SIG-M5 treated with dmso at 0.1 percent for 504 hours (cell line): ENCODE data around the gene TBC1D24.

ENCODE experiments used
- DNase-seq: peaks from one replicate; lab custom pipeline; 2025; ENCODE audit not compliant: unreplicated experiment; lab: John Stamatoyannopoulos, UW

TBC1D24 gene

DNA sequence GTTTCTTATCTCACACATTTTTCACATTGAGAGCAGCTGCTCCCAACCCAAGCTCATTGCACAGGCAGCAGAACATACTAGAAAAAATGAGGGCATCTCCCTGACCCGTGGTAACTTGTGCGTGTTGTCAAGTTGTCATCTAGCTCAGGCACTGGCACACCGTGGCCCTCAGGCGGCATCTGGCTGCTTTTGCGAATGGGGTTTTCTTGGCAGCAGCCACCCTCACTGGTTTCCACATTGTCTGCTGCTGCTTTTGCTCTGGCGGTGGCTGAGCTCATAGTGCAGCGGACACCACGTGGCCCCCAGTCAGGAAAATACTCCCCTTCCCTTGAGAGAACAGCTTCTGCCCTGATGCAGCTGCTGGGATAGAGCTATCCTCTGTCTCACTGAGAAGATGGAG, 24.4 kb upstream of the TBC1D24 start:
- no peak for DNase-seq

DNA sequence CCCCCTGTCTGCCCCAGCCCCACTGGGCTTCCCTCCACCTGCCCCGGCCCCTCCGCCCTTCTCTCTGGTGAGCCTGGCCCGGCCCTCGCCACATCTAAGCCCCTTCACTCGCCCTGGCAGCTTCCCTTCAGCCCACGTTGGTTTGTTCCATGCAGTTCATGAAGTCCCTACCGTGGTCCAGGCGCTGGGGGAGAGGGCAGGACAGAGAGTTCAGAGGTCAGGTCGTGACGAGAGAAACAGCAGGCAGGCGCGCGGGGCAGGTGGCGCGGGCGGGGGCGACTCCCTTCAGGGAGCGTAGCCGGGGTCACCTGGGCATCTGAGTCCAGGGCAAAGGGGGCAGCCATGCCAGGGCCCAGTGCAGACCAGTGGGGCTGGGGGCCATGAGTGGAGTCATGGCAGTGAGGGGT, 23.9 kb upstream of the TBC1D24 start:
- DNase-seq, result no peak

DNA sequence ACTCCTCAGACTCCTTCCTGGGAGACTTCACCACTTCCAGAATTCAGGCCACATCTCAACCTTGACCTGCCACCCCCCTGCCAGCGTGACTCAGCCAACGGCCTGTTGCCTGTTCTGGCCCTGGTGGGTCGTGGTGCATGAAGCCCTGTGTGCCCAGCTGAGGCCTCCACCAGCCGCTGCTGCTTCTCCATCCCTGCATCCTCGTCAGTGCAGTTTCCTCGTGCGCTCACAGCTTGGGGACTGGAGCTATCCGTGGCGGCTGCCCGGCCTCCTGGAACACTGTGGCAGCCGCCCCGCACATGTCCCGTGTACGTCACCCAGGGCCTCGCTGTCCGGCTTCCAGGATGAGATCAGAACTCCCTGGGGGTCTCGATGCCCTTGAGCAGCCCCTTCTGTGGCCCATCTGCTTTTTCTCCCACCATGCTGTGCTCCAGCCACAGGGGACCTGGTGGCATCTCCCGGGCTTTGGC, 23.0 kb upstream of the TBC1D24 start:
- no peak for DNase-seq

DNA sequence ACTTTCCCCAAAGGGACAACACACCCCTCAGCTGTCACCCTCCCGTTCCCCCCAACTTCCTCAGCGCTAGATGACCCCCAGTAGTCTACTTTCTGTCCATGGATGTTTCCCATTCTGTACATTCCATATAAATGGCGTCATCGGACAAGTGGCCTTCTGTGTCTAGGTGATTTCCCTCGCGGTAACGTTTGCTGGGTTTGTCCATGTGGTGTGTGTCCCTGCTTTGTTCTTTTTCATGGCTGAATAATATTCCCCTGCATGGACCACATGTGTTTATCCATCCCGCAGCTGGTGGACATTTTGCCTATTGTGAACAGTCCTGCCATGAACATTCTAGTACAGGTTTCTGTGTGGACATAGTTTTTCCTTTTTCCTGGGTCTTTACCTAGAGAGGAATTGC, 22.3 kb upstream of the TBC1D24 start:
- DNase-seq, result no peak

DNA sequence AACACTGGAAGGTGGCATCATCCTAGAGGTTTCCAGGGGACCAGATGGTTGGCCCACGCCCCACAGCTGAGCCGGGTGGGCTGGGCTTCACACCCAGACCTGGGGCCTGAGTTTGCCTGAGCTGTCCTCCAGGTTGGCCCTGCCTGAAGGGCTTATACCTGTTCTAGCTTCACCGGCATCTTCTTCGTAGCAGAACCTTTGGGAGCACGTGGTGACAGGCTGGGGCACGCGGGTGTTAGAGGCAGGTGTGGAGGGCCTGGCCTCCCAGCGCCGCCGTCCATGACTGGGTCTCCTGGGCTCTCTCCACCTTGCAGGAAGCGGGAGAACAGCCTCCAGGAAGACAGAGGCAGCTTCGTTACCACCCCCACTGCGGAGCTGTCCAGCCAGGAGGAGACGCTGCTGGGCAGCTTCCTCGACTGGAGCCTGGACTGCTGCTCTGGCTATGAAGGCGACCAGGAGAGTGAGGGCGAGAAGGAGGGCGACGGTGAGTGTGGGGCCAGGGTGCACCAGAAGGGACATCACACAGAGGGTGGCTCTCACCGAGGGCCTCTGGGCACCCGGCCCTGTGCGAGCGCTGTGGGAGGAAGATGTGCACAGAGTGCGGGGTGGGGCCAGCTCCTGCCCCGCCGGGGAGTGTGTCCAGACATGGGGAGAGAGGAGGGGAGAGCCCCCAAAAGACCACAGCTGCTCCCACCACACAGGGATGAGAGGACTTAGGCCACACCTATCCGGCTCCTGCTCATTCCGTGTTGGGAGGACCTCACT, 19.7 kb upstream of the TBC1D24 start:
- DNase-seq, result no peak

DNA sequence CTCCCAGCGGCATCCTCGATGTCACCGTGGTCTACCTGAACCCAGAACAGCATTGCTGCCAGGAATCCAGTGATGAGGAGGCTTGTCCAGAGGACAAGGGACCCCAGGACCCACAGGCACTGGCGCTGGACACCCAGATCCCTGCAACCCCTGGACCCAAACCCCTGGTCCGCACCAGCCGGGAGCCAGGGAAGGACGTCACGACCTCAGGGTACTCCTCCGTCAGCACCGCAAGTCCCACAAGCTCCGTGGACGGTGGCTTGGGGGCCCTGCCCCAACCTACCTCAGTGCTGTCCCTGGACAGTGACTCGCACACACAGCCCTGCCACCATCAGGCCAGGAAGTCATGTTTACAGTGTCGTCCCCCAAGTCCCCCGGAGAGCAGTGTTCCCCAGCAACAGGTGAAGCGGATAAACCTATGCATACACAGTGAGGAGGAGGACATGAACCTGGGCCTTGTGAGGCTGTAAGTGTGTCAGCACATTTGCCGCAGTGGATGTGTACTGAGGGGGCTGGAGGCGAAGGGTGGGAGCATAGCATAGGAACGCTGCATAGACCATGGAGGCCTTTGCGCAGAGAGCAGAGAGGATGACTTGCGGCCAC, 18.3 kb upstream of the TBC1D24 start:
- DNase-seq, result no peak

DNA sequence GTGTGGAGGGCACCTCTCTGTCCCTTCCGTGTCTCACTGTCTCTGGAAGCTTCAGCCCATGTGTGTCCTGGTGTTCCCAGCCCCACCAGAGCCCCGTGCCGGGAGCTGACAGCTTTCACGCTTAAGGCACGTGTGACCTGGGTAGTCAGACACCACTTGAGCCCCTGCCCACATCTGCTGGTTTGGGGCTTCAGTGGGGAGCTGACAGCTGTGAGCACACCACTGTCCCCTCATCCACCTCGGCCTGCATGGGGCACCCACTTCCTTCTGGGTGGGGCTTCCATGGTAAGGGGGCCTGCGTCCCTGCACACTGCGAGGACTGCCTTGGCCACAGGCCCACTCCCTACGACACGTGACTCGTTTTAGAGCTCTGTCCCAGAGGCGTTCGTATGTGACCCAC, 17.7 kb upstream of the TBC1D24 start:
- no peak for DNase-seq

DNA sequence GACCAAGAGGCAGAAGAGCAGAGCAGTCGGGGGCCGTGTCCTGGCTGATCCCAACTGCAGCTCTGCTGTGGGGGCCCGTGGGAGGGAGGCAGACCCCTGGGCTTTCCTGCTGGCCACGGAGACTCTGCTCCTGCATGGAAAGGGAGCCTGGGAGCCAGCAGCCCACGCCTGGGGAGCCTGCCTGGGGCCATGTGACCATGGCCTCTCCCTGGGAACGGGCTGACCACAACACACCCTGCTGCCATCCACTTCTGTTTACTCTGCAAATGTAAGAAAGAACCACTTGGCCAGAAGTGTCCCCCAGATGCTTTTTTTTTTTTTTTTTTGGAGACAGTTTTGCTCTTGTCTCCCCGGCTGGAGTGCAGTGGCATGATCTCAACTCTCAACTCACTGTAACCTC, 17.0 kb upstream of the TBC1D24 start:
- no peak for DNase-seq

DNA sequence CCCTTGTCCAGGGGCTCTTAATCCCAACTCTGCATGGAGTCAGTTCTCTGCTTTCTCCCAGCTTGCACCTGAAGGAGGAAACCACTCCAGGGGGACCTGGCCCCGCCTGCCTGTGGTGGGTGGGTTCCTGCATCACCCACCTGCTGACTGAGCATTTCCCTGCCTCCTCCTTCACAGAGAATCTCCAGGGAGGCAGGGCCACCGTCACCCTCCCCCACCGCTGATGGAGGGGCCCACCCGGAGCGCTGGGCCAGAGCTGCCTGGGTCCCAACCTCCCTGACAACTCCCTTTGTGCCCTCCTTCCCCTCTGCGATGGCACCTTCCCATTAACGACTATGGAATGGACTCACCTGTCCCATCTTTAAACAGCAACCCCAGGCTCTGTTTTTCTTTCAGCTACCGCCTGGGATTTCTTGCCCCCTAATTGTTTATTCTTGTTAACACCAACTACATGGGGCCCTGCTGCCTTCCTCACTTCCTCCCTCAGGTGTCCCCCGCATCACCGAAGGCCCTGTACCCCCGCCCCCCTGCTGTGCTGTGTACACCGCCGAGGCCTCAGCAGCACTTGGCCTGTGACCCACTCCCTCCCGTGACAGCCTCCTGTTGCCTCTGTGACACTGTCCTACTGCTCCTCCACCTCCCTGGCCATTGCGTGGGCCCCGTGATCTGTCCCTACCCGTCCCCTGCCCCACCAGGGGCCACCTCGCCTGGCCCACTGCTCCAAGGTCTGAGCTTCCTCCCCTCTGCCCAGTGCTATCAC, 15.9 kb upstream of the TBC1D24 start:
- no peak for DNase-seq

DNA sequence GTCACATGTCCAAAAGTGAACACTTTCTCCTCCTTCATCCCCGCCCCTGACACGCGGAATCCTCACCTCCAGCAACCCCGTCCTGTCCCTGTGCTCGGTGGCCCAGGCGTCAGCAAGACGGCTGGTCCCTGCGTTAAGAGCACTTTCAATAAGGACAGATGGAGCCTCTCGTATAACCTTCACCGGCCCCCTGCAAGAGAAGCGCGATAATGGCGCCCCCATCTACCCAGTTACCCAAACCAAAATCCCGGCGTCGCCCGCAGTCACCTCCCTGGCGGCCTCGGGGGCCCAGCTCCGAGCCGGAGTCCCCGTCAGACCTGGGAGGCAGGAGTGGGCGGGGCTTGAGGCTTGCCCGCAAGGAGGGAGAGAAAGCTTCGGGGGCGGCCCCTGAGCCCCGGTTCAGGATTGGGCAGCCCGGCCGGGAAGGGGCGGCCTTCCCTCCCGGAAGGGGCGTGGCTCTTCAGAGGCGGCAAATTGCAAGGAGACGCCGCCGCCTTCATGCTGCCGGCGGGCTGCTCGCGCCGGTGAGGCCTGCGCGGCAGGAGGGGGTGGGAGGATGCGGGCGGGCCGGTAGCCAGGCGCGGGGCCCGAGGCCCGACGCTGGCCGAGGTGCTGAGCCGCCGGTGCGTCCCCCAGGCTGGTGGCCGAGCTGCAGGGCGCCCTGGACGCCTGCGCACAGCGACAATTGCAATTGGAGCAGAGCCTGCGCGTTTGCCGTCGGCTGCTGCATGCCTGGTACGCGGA, 15.1 kb upstream of the TBC1D24 start, which contains the start of gene TEDC2:
Gene TEDC2, plus strand, starts transcription at position 463 of the 744 bp plus-strand sequence. Its CDS starts 36 bp downstream, at position 499.
- peak; percentile 90 for DNase-seq

DNA sequence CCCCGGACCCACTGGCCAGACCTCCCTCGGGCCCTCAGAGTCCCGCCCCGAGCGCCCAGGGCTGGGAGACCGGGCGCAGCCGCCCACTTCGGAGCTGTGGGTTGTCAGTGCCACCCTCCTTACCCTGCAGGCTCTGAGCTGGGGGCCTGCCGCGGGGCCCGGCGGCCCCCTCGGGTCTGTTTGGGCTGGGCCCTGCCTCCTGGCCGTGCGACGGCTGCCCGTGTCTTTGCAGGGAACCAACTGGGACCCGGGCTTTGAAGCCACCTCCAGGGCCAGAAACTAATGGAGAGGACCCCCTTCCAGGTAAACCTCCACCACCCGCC, 14.6 kb upstream of the TBC1D24 start:
- DNase-seq, result no peak

DNA sequence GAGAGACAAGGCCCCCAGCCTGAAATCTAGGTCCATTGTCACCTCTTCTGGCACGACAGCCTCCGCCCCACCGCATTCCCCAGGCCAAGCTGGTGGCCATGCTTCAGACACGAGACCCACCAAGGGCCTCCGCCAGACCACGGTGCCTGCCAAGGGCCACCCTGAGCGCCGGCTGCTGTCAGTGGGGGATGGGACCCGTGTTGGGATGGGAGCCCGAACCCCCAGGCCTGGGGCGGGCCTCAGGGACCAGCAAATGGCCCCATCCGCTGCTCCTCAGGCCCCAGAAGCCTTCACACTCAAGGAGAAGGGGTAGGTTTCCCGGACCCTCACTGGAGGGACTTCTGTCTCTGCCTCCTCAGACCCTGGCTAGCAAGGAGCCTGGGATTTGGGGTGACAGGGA, 14.0 kb upstream of the TBC1D24 start:
- no peak for DNase-seq

DNA sequence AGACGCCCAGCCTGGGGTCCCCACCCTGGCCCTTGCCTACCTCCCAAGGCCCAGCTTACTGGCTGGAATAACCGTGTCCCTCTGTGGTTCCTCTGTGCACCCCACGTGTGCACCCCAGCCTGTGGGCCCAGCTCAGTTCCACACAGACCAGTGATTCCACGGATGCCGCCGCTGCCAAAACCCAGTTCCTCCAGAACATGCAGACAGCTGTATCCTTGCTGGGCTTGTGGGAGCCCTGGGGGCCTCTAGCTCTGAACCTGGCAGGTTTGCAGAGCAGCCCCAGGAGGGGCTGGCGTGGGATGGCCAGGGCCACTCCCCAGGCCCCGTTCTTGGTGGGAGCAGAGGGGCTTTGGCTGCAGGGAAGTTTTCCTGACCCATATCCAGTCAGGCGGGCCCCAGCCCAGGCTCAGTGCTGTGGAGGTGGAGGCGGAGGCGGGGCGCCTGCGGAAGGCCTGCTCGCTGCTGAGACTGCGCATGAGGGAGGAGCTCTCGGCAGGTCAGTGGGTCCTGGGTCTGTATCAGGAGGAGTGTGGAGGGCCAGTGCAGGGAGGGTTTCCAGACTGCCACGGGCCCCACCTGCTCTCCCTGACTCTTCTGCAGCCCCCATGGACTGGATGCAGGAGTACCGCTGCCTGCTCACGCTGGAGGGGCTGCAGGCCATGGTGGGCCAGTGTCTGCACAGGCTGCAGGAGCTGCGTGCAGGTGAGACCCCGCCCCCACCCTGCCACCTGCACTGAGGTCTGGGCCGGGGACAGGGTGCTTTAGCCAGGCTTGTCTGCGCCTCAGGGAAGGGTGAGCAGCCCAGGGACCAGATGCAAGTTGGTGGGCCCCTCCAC, 12.7 kb upstream of the TBC1D24 start:
- DNase-seq, result no peak

DNA sequence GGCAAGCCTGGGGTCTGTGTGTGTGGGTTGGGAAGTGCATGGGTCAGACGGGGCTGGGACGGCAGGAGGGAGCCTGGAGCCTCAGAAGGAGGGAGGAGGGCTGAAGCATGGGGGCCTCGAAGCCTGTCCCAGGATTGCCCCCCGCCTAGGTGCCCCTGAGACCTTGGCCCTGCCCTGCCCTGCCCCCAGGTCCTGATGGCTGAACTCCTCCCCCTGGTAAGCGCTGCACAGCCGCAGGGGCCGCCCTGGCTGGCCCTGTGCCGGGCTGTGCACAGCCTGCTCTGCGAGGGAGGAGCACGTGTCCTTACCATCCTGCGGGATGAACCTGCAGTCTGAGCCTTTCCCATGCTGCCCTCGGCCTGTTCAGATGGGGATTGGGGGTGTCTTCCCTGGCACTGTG, 10.6 kb upstream of the TBC1D24 start:
- DNase-seq, result no peak

DNA sequence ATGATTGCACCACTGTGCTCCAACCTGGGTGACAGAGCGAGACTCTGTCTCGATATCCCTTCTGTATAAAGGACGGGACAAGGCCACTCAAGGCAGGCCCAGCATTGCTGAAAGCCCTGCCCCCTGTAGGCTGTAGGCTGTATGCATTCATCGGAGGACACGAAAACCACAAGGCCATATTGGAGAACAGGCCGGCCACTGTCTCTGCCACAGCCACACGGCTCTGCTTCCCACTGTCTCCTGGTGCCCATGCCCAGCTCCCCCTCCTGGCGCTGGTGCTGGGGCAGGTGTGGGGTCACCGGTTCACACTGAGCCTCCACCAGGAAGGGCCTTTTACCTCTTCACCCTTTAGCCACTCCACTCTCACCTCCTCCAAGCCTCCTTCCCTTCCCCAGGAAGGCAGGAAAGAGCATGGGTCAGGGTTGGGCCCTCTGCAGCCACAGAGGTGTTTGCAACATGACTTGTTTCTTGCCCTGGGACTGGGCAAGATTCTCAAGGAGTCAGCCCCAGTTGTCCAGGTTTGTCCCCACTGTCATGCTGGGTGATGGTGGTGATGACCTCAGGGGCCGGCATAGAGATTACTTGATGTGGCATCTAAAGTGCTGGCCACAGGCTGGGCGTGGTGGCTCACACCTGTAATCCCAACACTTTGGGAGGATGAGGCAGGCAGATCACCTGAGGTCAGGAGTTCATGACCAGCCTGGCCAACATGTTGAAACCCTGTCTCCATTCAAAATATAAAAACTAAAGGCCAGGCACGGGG, 9.1 kb upstream of the TBC1D24 start:
- no peak for DNase-seq

DNA sequence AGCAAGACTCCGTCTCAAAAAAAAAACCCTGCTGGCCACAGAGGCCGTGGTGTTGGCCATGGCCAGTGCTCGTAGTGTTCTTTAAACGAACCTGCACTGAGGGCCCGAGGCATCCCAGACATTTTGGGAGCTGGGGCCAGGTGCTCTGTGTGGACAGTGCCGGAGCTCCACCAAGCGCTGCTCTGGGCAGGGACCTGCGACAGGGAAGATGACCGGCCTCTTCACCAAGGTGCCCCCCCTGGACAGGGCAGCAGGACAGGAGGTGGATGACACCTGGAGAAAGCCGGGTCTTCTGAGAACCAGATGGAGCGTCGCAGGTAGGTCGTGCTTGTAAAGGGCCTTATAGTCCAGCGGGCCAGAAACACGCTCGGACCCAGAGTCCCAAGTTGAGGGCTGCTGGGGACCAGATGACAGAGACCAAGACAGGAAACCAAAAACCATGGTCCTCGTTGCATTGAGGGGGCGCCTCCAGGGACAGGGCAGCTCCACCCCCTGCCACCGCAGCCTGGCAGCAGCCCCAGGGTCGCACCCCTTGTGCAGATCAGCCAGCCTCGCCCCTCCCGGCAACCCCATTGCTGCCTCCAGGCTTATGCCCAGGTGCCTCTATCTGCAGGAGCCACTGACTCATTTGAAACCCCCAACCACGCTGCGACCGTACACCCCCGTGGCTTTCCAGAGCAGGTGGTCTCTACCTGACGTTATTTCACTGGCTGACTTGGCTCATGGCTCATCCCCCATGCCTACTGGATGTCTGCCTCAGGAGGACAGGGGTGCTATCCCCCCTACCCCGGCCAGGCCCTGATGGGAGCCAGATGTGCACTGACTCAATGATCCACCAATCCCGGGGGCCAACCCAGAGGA, 8.0 kb upstream of the TBC1D24 start:
- no peak for DNase-seq

DNA sequence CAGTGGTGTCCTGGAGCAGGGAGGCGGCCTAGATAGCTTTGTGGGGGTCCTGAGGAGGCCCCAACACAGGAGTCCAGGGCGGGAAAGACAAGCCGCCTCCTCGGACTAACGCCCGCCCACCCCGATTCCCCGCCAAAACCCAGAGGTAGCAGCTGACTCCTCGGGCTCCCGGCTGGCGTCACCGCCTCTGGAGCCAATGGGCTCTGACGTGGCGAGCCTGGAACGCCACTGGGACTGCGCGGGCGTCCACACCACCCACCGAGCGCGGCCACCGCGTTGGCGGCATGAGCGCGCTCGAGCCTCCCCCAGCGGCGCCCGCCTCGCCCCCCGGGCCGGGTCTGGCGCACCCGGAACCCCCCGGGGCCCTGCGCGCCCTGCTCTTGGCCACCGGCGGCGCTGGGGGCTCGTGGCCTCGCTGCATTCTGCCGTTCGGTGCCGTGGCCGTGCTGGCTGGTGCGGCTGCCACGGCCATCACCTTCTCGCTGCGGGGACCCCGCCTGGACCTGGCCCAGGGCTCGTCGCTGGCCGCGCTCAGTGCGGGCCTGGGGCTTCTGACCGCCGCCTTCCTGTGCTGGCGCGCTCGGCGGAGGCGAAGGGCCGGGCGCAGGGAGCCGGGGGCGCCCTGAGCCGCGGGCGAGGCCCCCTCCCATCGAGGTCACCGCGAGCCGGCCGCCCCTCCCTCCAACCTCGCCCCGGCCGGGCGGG, 7.2 kb upstream of the TBC1D24 start:
- no peak for DNase-seq

DNA sequence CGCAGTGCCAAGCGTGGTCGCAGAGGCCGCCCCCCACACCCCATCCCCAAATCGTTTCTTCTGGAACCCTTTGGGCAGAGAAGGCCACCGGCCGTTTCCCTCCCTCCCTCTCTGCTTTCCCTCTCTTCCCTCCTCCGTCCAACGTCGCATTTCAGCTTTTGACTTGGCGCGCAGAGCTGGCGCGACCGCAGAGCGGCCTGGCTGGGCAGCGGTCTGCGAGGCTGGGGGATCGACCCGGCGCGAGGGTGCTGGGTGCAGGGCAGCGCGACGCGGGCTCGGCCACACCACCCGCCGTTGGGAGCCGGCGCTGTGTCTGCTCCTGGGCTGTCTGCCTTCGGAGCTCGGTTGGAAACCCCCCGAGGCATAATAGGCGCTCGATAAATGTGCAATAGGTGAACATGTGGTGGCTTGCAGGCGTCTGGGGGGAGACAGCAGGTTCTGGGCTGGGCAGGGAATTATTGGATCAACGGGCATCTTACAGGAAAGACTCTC, 6.6 kb upstream of the TBC1D24 start:
- no peak for DNase-seq
